Activated T-cell treated with anti-CD3 and anti-CD28 coated beads, Interleukin-2, amount 50 U/mL, for 48 hours (primary cell): Measurements from ENCODE around the gene PRDM2.
A peak's percentile ranks its signal among the peaks of the same experiment; 100 is the strongest.

ENCODE experiments used
- DNase-seq, 2 experiments: peaks; one replicate each; pipeline ENCODE4 v3.0.0-alpha.2; 2020

Gene PRDM2

GRCh38 chr1:13798120-13798519, 98.1 kb downstream of the PRDM2 start:
- no peak for DNase-seq

- no peak for DNase-seq
These were observed 99.7 kb downstream of the PRDM2 start for GRCh38 chr1:13799502-13800283.

DNA sequence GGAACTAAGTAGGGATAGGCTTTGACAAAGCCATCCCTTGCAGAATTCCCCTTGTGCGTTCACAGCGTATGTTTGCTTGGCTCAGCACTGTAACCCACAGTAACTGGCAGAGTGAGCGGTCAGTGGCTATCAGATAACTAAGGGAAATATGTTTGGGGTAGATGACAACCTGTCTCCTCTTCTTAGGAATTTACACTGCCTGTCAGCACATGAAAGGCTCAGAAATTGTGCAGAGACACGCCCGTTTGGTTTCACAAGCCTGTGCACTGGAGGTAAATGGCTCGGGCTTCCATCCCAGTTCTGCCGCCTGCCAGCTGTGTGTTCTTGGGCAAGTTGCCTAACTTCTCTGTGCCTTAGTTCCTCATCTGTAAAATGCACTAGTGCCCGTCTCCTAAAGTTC, 101.2 kb downstream of the PRDM2 start:
- DNase-seq = no peak

DNA sequence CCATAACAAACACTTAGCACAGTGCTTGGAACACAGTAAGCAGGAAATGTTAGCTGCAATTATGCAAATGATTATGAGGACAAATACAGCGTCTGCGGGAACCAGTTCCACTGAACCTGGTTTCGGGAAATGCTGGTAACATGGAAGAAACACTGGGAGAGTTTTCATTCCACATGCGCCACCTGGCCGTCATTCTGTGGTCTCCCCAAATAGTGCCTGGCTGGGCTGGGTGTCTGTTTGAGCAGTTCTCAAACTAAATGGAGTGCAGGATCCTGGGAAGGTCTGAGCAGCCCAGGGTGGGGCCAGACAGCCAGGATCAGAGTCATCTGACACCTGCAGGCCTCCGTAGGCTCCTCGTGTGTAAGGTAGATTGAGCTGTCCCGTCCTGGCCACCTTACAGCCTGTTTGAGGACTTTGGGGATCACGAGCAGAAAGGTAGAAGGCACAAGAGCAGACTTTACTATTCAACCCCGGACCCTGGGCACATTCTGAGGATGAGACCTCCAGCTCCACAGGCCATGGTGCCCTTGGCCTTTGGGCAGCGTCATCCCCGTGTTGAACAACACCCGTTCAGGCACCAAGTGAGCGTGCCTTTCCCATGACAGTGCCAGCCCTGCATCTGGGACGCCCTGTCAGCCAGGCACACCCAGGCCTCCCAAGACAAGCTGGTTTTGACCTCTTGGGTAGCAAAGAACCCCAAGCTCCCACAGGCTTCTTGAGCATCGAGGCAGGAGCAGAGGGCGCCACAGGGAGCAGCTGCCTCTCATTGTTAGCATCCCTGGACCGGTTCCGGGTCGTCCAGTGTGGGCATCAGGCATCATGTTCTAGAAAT, 101.9 kb downstream of the PRDM2 start:
- no peak for DNase-seq

DNA sequence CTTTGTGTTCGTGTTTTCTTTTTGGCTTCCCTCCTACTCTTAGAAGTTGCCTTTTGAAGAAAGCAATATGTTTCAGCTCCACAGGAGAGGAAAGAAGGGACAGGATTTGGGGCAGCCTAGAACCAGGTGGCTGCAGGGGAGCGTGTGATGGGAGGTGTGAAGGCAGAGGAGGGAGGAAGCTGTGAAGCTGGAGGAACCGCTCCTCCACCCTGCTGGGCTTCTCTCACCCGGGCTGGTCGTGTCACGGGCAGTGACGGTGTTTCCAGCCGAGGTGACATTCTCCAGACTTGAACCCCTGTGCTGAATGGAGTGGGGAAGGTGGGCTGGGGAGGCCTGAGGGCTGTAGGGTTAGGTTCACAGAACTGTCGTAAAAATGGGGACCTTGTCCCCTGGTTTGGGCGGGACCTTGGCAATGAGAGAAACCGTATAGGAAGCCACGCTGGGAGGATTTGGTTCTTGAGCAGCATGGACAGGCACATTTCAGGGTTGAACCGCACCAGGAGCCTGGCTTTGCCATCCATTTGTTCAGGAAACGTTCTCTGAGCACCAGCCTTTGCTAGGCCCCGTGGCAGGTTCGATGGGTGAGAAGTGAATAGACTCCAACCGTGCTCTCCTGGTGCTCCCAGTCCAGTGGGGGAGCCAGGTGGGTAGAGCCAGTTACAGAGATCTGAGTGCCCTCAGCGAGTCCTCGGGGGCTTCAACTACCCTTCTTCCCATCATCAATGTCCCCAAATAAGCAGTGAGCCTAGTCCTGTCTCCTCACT, 103.0 kb downstream of the PRDM2 start:
- DNase-seq = no peak

GRCh38 chr1:13803546-13804239, 103.7 kb downstream of the PRDM2 start:
- DNase-seq = no peak

- no peak for DNase-seq
These were observed 104.2 kb downstream of the PRDM2 start for GRCh38 chr1:13804240-13804633.

DNA sequence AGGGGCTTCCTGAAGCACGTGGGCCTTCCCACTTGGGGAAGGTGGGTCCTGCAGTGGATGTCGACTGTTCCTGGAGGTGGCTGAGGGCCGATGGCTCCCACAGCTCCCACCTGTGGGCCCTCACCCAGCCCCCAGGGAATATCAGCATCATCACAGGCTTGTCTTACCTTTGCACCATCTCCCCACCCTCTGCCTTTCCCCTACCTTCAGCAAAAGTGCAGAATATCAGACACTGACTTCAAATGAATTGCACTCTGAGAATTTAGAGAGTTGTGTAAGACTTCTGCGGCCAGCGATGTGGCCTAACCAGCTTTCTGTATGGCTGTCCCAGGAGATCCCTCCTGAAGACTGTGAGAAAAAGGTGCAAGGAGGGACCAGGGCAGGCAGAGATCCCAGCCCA, 105.4 kb downstream of the PRDM2 start:
- DNase-seq = no peak

DNA sequence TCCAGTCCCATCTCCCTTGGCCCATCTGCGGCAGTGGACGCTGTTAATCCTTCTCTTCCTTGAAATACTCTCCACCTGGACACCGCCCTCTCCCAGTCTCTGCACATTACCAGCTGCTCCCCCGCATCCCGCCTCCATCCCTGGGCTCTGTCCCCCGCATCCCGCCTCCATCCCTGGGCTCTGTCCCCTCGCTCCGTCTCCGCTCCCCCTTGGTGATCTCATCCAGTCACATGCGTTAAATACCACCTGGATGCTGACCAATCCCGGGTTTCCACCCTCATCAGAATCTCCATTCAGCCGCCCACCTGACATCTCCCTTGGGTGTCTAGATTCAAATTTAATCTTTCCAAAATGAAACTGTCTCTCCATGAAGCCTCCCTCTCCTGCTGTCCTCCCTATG, 106.1 kb downstream of the PRDM2 start:
- no peak for DNase-seq

GRCh38 chr1:13807209-13807608, 107.2 kb downstream of the PRDM2 start:
- no peak for DNase-seq

GRCh38 chr1:13808729-13809131, 108.7 kb downstream of the PRDM2 start:
- no peak for DNase-seq

DNA sequence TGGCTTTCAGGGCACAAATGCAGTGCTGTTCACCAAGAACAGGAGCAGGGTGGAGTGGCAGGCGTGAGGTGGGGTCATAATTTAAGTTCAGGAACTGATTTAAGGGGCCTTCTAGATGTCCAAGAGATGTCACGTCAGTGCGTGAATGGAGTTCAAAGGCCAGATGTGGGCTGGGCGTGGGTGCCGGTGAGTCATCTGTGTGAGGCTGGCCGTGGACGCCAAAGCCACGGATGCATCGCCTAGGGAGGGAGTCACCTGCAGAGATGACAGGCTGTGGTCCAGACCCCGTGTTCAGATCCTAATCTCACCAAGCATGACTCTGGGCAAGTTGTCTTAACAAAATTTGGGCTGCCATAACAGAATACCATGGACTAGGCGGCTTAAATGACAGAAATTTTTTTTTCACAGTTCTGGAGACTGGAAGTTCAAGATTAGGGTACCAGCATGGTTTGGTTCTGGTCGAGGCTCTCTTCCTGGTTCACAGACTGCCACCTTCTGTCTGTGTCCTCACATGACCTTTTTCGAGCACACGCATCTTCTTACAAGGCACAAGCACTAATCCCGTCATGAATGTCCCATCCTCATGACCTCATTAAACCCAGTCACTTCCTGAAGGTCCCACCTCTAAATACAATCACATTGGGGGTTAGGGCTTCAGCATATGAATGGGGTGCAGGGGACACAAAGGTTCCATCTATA, 109.6 kb downstream of the PRDM2 start:
- peak in 1 of 2 experiments; percentile 48 for DNase-seq

DNA sequence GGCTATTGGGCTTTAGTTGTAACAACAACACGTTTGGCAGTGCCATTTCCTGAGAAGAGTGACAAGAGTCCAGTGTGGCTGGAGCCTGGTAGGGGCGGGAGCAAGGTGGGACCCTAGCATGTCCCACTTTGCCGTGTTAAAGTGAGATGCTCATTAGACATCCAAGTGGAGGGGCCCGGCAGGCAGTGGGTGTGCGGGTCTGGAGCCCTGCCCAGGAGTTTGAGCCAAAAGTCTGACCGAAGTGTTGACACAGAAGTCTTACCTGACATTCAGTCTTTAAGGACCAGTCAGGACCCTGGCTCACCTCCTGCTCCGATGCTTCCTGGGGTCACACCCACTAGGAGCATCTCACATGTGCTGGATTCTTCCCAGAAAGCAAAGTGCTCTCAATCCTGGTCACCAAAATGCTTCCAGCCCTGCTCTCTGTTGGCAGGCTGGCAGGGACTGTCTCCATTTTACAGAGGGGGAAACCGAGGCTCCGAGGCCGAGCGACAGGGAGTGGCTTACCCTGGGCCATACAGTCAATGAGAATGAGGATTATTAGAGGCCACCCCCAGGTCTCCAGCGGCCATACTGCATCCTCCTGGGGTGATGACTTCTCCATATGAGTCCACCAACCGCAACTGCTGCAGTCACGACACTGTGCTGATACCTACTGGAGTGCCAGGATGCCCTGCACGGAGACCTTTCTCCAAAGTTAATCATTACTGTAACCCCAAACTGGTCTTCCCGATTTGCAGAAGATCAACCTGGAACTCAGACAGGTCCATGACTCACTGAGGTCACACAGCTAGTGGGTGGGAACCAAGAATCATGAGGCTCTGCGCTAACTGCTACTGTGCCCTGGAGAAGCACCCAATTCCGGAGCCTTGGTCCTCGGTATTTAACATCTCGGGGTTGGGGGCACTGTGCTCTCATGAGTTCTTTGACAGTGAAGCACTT, 112.7 kb downstream of the PRDM2 start:
- DNase-seq = no peak

- peak; percentile 71 to 74 for DNase-seq
These were observed 113.5 kb downstream of the PRDM2 start for GRCh38 chr1:13813398-13814012.

DNA sequence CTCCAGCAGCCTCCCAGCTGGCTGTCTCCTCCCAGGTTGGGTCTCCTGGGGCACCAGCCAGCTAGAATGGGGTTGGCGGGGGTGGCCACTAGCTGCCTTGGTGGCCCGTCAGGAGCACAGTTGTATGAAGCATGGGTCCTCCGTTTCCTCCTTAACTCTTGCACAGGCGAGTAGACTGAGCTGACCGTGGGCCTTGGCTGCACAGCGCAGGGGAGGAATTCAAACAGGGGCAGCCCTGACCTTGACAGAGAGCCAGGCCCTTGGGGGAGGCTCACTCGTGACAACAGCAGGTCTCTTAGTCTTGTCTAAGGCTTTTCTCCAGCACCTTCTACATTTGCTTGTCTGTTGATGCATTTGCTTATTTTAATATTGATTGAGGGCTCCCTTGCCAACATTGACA, 114.1 kb downstream of the PRDM2 start:
- DNase-seq = no peak

GRCh38 chr1:13816016-13816760, 116.2 kb downstream of the PRDM2 start:
- no peak for DNase-seq

GRCh38 chr1:13817906-13818305, 117.9 kb downstream of the PRDM2 start:
- DNase-seq = no peak

DNA sequence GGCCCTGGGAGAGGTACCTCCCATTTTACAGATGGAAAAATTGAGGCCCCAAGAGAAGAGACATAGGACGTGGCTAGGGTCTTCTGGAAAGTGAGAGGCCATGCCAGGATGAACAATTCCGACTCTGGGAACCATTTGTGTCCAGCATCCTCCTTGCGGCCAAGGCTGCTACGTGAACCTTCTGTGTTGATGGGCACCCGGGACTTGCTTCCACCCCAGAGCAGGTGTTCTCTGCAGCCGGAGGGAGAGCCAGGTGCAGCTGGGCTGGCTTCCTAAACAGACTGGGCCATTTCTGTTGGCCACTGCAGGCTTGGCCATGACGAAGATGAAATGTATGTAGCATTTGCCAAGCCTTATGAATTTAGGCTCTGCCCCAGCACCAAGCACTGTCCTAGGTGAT, 118.9 kb downstream of the PRDM2 start:
- no peak for DNase-seq

- no peak for DNase-seq
These were observed 119.7 kb downstream of the PRDM2 start for GRCh38 chr1:13819642-13820041.

- no peak for DNase-seq
These were observed 120.1 kb downstream of the PRDM2 start for GRCh38 chr1:13820055-13820454.
